ENCODE data around the gene ABHD14A.
A peak's percentile ranks its signal among the peaks of the same experiment; 100 is the strongest.

ABHD14A gene

GRCh38 chr3:51945031-51945840 lies 29.6 kb upstream of the ABHD14A start:
- H3K27me3 Mint-ChIP-seq (ENCODE audit: low read depth): no peaks in the 10 kb centered on the region
- H3K4me3 Mint-ChIP-seq: no peak overlapping the region
- H3K27ac Mint-ChIP-seq: peak overlapping the region in 1 of 3 experiments; percentile 48
- H3K4me1 Mint-ChIP-seq: peaks cover 19% of the 10 kb centered on the region
- TF ChIP-seq, protein P1, sequence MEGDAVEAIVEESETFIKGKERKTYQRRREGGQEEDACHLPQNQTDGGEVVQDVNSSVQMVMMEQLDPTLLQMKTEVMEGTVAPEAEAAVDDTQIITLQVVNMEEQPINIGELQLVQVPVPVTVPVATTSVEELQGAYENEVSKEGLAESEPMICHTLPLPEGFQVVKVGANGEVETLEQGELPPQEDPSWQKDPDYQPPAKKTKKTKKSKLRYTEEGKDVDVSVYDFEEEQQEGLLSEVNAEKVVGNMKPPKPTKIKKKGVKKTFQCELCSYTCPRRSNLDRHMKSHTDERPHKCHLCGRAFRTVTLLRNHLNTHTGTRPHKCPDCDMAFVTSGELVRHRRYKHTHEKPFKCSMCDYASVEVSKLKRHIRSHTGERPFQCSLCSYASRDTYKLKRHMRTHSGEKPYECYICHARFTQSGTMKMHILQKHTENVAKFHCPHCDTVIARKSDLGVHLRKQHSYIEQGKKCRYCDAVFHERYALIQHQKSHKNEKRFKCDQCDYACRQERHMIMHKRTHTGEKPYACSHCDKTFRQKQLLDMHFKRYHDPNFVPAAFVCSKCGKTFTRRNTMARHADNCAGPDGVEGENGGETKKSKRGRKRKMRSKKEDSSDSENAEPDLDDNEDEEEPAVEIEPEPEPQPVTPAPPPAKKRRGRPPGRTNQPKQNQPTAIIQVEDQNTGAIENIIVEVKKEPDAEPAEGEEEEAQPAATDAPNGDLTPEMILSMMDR (IDR thresholded peaks at IDR 0.05; ENCODE audit: unreplicated experiment in 3 of 3): no peak
- no peaks in the 10 kb centered on the region for H3K9me3 Mint-ChIP-seq
- peaks cover 4% of the 10 kb centered on the region for H3K36me3 Mint-ChIP-seq (ENCODE audit: low read depth)

GRCh38 chr3:51945926-51946705 lies 28.7 kb upstream of the ABHD14A start:
- peaks cover 10% of the 10 kb centered on the region for H3K4me1 Mint-ChIP-seq
- no peaks in the 10 kb centered on the region for H3K27me3 Mint-ChIP-seq (ENCODE audit: low read depth)
- no peak overlapping the region for H3K4me3 Mint-ChIP-seq
- TF ChIP-seq, protein P1 (IDR thresholded peaks at IDR 0.05; ENCODE audit: unreplicated experiment in 3 of 3): no peak
- no peaks in the 10 kb centered on the region for H3K9me3 Mint-ChIP-seq
- no peaks in the 10 kb centered on the region for H3K36me3 Mint-ChIP-seq (ENCODE audit: low read depth)
- peak overlapping the region in 2 of 3 experiments; percentile 35 to 48 for H3K27ac Mint-ChIP-seq

GRCh38 chr3:51946796-51947195 lies 28.1 kb upstream of the ABHD14A start:
- no peak overlapping the region for H3K4me3 Mint-ChIP-seq
- TF ChIP-seq, protein P1 (IDR thresholded peaks at IDR 0.05; ENCODE audit: unreplicated experiment in 3 of 3): no peak
- H3K36me3 Mint-ChIP-seq (ENCODE audit: low read depth): no peaks in the 10 kb centered on the region
- H3K9me3 Mint-ChIP-seq: no peaks in the 10 kb centered on the region
- no peak overlapping the region for H3K27ac Mint-ChIP-seq
- H3K4me1 Mint-ChIP-seq: peaks cover 5% of the 10 kb centered on the region
- H3K27me3 Mint-ChIP-seq (ENCODE audit: low read depth): no peaks in the 10 kb centered on the region

- Mint-ChIP-seq H3K4me3 (no peak overlapping the region), H3K4me1 (no peaks in the 10 kb centered on the region), H3K27me3 (ENCODE audit: low read depth) (peaks cover 3% of the 10 kb centered on the region), H3K36me3 (ENCODE audit: low read depth) (no peaks in the 10 kb centered on the region), H3K27ac (peak overlapping the region in 1 of 3 experiments; percentile 62), H3K9me3 (no peaks in the 10 kb centered on the region)
- TF ChIP-seq, protein P1 (IDR thresholded peaks at IDR 0.05; ENCODE audit: unreplicated experiment in 3 of 3): no peak
Measured at GRCh38 chr3:51947215-51947900, 27.5 kb upstream of the ABHD14A start.

GRCh38 chr3:51948016-51948580 lies 26.8 kb upstream of the ABHD14A start:
- no peak overlapping the region for H3K4me3 Mint-ChIP-seq
- peak overlapping the region in 2 of 3 experiments; percentile 62 to 72 for H3K27ac Mint-ChIP-seq
- no peaks in the 10 kb centered on the region for H3K36me3 Mint-ChIP-seq (ENCODE audit: low read depth)
- peaks cover 3% of the 10 kb centered on the region for H3K4me1 Mint-ChIP-seq
- TF ChIP-seq, protein P1 (IDR thresholded peaks at IDR 0.05; ENCODE audit: unreplicated experiment in 3 of 3): no peak
- H3K9me3 Mint-ChIP-seq: no peaks in the 10 kb centered on the region
- H3K27me3 Mint-ChIP-seq (ENCODE audit: low read depth): peaks cover 4% of the 10 kb centered on the region
